Gastroesophageal sphincter (tissue), 4 donors: ENCODE measurements around the gene ADARB1. TPM values are rescaled to one million over a fixed set of nuclear protein-coding genes. Genes with fewer than 3 reads are reported as not detected.

Experiments
- ATAC-seq: fragments of 150-250 bp; one replicate; pipeline ENCODE4 v1.9.1; 2016; ENCODE audit warnings: mild to moderate bottlenecking, moderate library complexity
- H3K27ac ChIP-seq, 4 donors: fragments of 200-600 bp; sonication (generic) in 3 of 4; 1 replicate in 3 of 4; 2 replicates in 1 of 4; pipeline ENCODE4 v1.5.1; 2016 to 2019
- H3K27me3 ChIP-seq: fragments of 200-600 bp; sonication (generic); one replicate; pipeline ENCODE4 v1.5.1; 2019
- H3K36me3 ChIP-seq, 2 donors: fragments of 200-600 bp; sonication (generic); one replicate each; pipeline ENCODE4 v1.5.1; 2019; ENCODE audit warnings: control low read depth in 1 of 2
- H3K4me1 ChIP-seq, 3 donors: fragments of 200-600 bp; sonication (generic); 1 replicate in 2 of 3; 2 replicates in 1 of 3; pipeline ENCODE4 v1.5.1; 2016 to 2019; ENCODE audit warnings: control low read depth in 2 of 3
- H3K4me3 ChIP-seq, 2 donors: fragments of 200-600 bp; sonication (generic); one replicate each; pipeline ENCODE4 v1.5.1; 2019; ENCODE audit warnings: mild to moderate bottlenecking in 1 of 2, moderate library complexity in 1 of 2
- H3K9me3 ChIP-seq, 3 donors: fragments of 200-600 bp; sonication (generic); one replicate each; pipeline ENCODE4 v1.5.1; 2017 to 2019; ENCODE audit warnings: control low read depth in 2 of 3
- EP300 ChIP-seq: sonication (generic); formaldehyde crosslinking; IDR thresholded peaks from one replicate; pipeline ENCODE4 v1.6.1; 2017; ENCODE audit warnings: antibody characterized with exemption, mild to moderate bottlenecking
- POLR2A ChIP-seq, 2 donors: fragments of 450-650 bp; IDR thresholded peaks; one replicate each; pipeline ENCODE4 v1.6.1; 2017; ENCODE audit warnings: antibody characterized with exemption in 2 of 2, mild to moderate bottlenecking in 2 of 2, moderate library complexity in 1 of 2
- POLR2AphosphoS5 ChIP-seq: sonication (generic); formaldehyde crosslinking; IDR thresholded peaks from one replicate; pipeline ENCODE4 v1.6.1; 2017; ENCODE audit warnings: antibody characterized with exemption
- WGBS, 2 donors: methylation state at CpG; one replicate each; pipeline ENCODE4 v1.1.5; 2018; ENCODE audit warnings: low coverage in 1 of 2; 5-methylcytosine and 5-hydroxymethylcytosine counted together
- total RNA-seq, 4 donors: library from RNA; depleted of rRNA; stranded (reverse); fragments of >200 nt; gene quantifications; one replicate each; pipeline ENCODE4 v1.1.0, GENCODE V29; 2016
- TF ChIP-seq, protein P1 (sequence below), 4 experiments: fragments of 200-600 bp in 2 of 4; fragments of 450-650 bp in 2 of 4; sonication (generic) in 1 of 4; IDR thresholded peaks; one replicate each; pipeline ENCODE4 v1.5.1; 2017 to 2019; ENCODE audit warnings: antibody characterized with exemption in 4 of 4, mild to moderate bottlenecking in 2 of 4, moderate library complexity in 2 of 4

ADARB1 gene
- total RNA-seq, 4 donors from 2014 or later, result 136 to 228 (median 181) TPM

DNA sequence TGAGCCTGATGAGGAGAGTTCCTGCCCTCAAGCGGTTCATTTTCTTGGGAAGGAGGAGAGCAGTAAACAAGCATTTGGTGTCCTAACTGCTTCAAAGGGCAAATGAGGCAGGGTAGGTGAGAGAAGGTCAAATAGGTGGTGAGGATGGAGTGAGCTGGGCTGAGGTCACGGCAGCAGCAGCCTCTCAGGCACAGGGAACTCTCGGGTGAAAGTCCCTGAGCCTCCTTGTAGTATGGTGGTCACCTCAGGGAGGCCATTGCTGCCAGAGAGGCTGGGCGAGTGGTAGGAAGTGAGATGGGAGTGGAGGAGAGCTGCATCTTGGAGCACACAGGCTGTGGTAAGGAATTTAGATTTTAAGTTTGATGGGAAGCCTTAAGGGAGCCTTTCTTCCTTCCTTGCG is 4.0 kb downstream of the ADARB1 start:
- Histone ChIP-seq H3K36me3 (peaks cover 0 to 16% of the 10 kb centered on the region in 2 donors), H3K4me1 (peaks cover 17 to 82% (median 22%) of the 10 kb centered on the region in 3 donors), H3K27me3 (no peaks in the 10 kb centered on the region), H3K9me3 (no peaks in the 10 kb centered on the region), H3K4me3 (no peak overlapping the region), H3K27ac (peak overlapping the region; percentile 45 to 98 (median 72))
- 71 to 81% methylated on average over 3 to 4 of the region's 5 CpGs for WGBS, 2 donors
- ATAC-seq, result no peak
- TF ChIP-seq EP300, result no peak
- no peak for TF ChIP-seq POLR2AphosphoS5
- TF ChIP-seq, protein P1, sequence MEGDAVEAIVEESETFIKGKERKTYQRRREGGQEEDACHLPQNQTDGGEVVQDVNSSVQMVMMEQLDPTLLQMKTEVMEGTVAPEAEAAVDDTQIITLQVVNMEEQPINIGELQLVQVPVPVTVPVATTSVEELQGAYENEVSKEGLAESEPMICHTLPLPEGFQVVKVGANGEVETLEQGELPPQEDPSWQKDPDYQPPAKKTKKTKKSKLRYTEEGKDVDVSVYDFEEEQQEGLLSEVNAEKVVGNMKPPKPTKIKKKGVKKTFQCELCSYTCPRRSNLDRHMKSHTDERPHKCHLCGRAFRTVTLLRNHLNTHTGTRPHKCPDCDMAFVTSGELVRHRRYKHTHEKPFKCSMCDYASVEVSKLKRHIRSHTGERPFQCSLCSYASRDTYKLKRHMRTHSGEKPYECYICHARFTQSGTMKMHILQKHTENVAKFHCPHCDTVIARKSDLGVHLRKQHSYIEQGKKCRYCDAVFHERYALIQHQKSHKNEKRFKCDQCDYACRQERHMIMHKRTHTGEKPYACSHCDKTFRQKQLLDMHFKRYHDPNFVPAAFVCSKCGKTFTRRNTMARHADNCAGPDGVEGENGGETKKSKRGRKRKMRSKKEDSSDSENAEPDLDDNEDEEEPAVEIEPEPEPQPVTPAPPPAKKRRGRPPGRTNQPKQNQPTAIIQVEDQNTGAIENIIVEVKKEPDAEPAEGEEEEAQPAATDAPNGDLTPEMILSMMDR (IDR thresholded peaks at IDR 0.05), result no peak
- no peak for TF ChIP-seq POLR2A (IDR thresholded peaks at IDR 0.05)

DNA sequence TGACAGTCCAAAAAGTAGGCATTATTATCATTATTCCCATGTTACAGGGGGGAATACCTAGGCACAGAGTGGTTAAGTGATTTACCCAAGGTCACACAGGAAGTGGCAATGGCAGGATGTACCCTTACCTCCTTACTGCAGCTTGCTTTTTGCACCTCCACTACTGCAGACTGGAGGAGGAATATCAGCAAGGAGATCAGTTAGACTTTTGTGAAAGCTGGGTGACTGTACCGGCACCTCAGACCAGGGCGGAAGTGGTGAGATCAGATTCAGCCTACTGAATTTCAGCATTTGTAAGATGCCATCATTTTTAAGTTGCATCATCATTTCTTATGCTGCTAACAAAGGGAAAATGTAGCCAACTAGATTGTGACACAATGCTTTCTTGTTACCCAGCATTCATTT is 4.5 kb downstream of the ADARB1 start:
- Histone ChIP-seq H3K4me3 (no peak overlapping the region), H3K27me3 (no peaks in the 10 kb centered on the region), H3K36me3 (peaks cover 0 to 20% of the 10 kb centered on the region in 2 donors), H3K27ac (peak overlapping the region; percentile 45 to 98 (median 72)), H3K4me1 (peaks cover 17 to 84% (median 22%) of the 10 kb centered on the region in 3 donors), H3K9me3 (no peaks in the 10 kb centered on the region)
- 83 to 92% methylated on average over 2 of the region's 2 CpGs for WGBS, 2 donors
- TF ChIP-seq, protein P1 (IDR thresholded peaks at IDR 0.05), result no peak
- peak; percentile 50 for TF ChIP-seq POLR2AphosphoS5
- no peak for TF ChIP-seq POLR2A (IDR thresholded peaks at IDR 0.05)
- TF ChIP-seq EP300, result no peak
- peak; percentile 13 for ATAC-seq

DNA sequence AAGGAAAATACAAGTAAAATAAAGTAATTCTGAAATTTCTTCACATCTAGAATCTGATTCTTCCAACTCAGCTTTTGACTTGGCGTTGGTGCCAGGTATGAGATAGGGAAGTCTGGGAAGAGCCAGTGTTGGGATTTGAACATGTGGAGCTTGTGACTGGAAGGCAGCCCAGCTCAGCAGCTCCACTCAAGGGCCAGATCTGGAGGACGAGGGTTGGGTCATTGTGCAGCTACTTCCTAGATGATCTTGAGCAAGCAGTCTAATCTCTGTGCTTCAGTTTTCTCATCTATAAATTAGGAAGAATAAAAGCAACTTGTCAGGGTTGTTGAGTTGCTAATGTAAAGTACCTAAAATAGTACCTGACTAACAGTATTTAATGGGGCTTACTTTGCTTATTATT is 5.0 kb downstream of the ADARB1 start:
- no peak for ATAC-seq
- peak overlapping the region; percentile 66 to 98 (median 80) for H3K27ac ChIP-seq
- TF ChIP-seq, protein P1 (IDR thresholded peaks at IDR 0.05), result no peak
- TF ChIP-seq POLR2AphosphoS5, result no peak
- no peak for TF ChIP-seq POLR2A (IDR thresholded peaks at IDR 0.05)
- TF ChIP-seq EP300, result no peak

DNA sequence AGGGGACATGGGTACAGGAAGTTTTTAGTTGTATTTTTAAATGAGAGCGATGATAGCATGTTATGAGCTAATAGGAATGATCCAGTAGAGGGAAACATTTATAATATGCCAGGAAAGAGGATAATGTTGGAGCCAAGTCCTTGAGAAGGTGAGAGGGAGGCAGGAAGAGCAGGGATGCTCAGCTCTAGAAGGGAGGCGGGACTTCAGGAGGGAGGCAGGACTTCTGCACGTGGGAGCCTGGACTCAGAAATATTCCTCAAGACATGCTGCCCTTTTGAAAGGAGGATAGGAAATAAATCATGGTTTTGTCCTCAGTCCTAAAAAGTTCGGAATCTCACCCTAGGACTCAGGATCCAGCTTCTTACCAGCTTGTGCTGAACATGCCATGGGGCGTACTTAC is 5.9 kb downstream of the ADARB1 start:
- Histone ChIP-seq H3K27me3 (no peaks in the 10 kb centered on the region), H3K4me3 (no peak overlapping the region), H3K9me3 (no peaks in the 10 kb centered on the region), H3K36me3 (peaks cover 0 to 21% of the 10 kb centered on the region in 2 donors), H3K27ac (peak overlapping the region; percentile 66 to 98 (median 80)), H3K4me1 (peaks cover 17 to 95% (median 22%) of the 10 kb centered on the region in 3 donors)
- WGBS, 2 donors, result 61 to 64% methylated on average over 4 of the region's 5 CpGs
- TF ChIP-seq POLR2A (IDR thresholded peaks at IDR 0.05) (no peak), POLR2AphosphoS5 (no peak), EP300 (no peak)
- TF ChIP-seq, protein P1 (IDR thresholded peaks at IDR 0.05), result no peak
- ATAC-seq, result no peak

More for the DNA sequence above, 5.0 kb downstream of the ADARB1 start:
- H3K27me3 ChIP-seq, result no peaks in the 10 kb centered on the region
- 48 to 56% methylated on average over 2 of the region's 2 CpGs for WGBS, 2 donors
- peaks cover 17 to 89% (median 22%) of the 10 kb centered on the region in 3 donors for H3K4me1 ChIP-seq
- peaks cover 0 to 21% of the 10 kb centered on the region in 2 donors for H3K36me3 ChIP-seq
- no peak overlapping the region for H3K4me3 ChIP-seq
- no peaks in the 10 kb centered on the region for H3K9me3 ChIP-seq

DNA sequence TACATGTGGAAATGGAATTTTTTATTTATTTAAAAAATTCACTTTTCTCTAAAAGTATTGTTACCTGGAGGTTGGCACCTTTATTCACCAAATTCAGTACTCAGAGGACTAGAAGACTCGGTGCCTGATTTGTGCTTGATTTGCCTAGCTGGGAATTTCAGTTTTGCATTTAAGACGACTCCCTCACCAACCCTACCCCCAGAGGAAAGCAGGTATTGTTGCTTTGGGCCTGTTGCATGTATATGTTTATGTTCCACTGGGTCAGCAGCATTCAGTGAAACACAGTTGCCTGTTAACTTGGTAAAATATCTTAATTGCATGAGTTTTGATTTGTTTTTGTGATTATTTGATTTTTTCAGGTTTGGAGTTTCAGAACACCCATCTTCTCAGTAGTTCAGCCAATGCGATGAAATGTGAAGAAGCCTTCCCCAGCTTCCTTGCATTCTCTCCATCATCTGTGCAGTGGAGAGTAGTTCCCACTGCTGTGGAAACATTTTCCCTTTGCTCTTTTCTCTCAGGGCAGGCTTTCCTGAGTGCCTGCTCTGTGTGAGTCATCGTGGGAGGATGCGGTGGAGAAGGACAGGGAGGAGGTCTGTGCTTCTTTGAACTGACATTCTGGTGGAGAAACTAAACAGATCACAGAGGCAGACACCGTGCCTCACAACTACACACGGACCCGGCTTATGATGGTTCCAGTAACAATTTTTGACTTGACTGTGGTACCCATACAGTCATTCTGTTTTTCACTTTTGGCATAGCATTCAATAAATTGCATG is 6.4 kb downstream of the ADARB1 start:
- peak; percentile 86 for TF ChIP-seq POLR2AphosphoS5
- TF ChIP-seq POLR2A (IDR thresholded peaks at IDR 0.05), result no peak
- TF ChIP-seq, protein P1 (IDR thresholded peaks at IDR 0.05), result no peak
- no peak for TF ChIP-seq EP300
- peak overlapping the region; percentile 66 to 98 (median 80) for H3K27ac ChIP-seq
- peaks cover 0 to 21% of the 10 kb centered on the region in 2 donors for H3K36me3 ChIP-seq
- peak; percentile 62 for ATAC-seq
- no peaks in the 10 kb centered on the region for H3K9me3 ChIP-seq
- 29 to 40% methylated on average over 6 of the region's 8 CpGs for WGBS, 2 donors
- no peaks in the 10 kb centered on the region for H3K27me3 ChIP-seq
- no peak overlapping the region for H3K4me3 ChIP-seq
- H3K4me1 ChIP-seq, result peaks cover 20 to 95% (median 22%) of the 10 kb centered on the region in 3 donors
